WTC11 (cell line): Measurements from ENCODE around the gene OR5A2. TPM values are rescaled to one million over a fixed set of nuclear protein-coding genes. Genes with fewer than 3 reads are reported as not detected.

Source experiments
- ATAC-seq: fragments of 200-7000 bp; cut with Tn5 transposase; 2 replicates; pipeline ENCODE4 v1.10.0; 2021; ENCODE audit warnings: mild to moderate bottlenecking, moderate library complexity
- CTCF ChIA-PET: fragments of 300-600 bp; sonication (Branson Sonifier 250); formaldehyde crosslinking; loops from one replicate; lab custom pipeline; 2021; ENCODE audit warnings: antibody characterized with exemption; lab: Charles Lee
- POLR2A ChIA-PET: fragments of 350-600 bp; sonication (Branson Sonifier 250); formaldehyde crosslinking; loops from one replicate; lab custom pipeline; 2021; ENCODE audit warnings: antibody characterized with exemption; lab: Charles Lee
- DNase-seq: peaks from one replicate; pipeline ENCODE4 v3.0.0; 2021; ENCODE audit warnings: low spot score
- H3K27ac Mint-ChIP-seq: 2 replicates; pipeline ENCODE4 v1.8.0; 2021; ENCODE audit warnings: mixed read lengths
- H3K27me3 Mint-ChIP-seq: 2 replicates; pipeline ENCODE4 v1.8.0; 2021; ENCODE audit warnings: low read depth, mild to moderate bottlenecking, moderate library complexity, mixed read lengths
- H3K36me3 Mint-ChIP-seq: 2 replicates; pipeline ENCODE4 v1.8.0; 2021; ENCODE audit warnings: mixed read lengths
- H3K4me1 Mint-ChIP-seq: 2 replicates; pipeline ENCODE4 v1.8.0; 2022; ENCODE audit warnings: mixed read lengths
- H3K4me3 Mint-ChIP-seq: 2 replicates; pipeline ENCODE4 v1.8.0; 2021; ENCODE audit warnings: mild to moderate bottlenecking, moderate library complexity, mixed read lengths
- H3K9me3 Mint-ChIP-seq: 2 replicates; pipeline ENCODE4 v1.8.0; 2021; ENCODE audit warnings: mixed read lengths
- GRHL2 ChIP-seq: fragments of 250-450 bp; sonication (Bioruptor Pico); IDR thresholded peaks from 2 replicates; pipeline ENCODE4 v1.8.0; 2022; ENCODE audit warnings: mild to moderate bottlenecking, moderate library complexity; ENCODE audit not compliant: insufficient replicate concordance, severe bottlenecking
- OVOL2 ChIP-seq: fragments of 250-450 bp; sonication (Bioruptor Pico); IDR thresholded peaks from 2 replicates; pipeline ENCODE4 v1.9.0; 2021; ENCODE audit warnings: mild to moderate bottlenecking, borderline replicate concordance
- ZNF263 ChIP-seq: sonication (generic); formaldehyde crosslinking; IDR thresholded peaks from 2 replicates; pipeline ENCODE4 v1.8.1; 2022; ENCODE audit warnings: low read depth, mild to moderate bottlenecking, moderate library complexity, missing genetic modification reagents
- ZNF317 ChIP-seq: sonication (generic); formaldehyde crosslinking; IDR thresholded peaks from 2 replicates; pipeline ENCODE4 v1.8.1; 2023; ENCODE audit warnings: low read depth, mild to moderate bottlenecking, moderate library complexity, missing genetic modification reagents, borderline replicate concordance
- ZNF396 ChIP-seq: fragments of 250-450 bp; sonication (Bioruptor Pico); IDR thresholded peaks from 2 replicates; pipeline ENCODE4 v1.8.0; 2021; ENCODE audit warnings: mild to moderate bottlenecking, moderate library complexity, borderline replicate concordance
- ZNF423 ChIP-seq: fragments of 250-450 bp; sonication (Bioruptor Pico); IDR thresholded peaks from 2 replicates; pipeline ENCODE4 v2.1.2; 2022; ENCODE audit warnings: mild to moderate bottlenecking, moderate library complexity
- total RNA-seq: library from RNA; stranded (reverse); gene quantifications from 3 replicates; pipeline ENCODE4 v1.2.3, GENCODE V29; 2021
- TF ChIP-seq, protein P1 (sequence below): sonication (generic); formaldehyde crosslinking; IDR thresholded peaks from 2 replicates; pipeline ENCODE4 v1.8.0; 2022; ENCODE audit warnings: mild to moderate bottlenecking, missing genetic modification reagents
- TF ChIP-seq, protein P2 (sequence below): sonication (generic); formaldehyde crosslinking; IDR thresholded peaks from 2 replicates; pipeline ENCODE4 v1.8.1; 2022; ENCODE audit warnings: missing genetic modification reagents, borderline replicate concordance
- TF ChIP-seq, protein P3 (sequence below): sonication (generic); formaldehyde crosslinking; IDR thresholded peaks from 2 replicates; pipeline ENCODE4 v1.8.0; 2022; ENCODE audit warnings: missing genetic modification reagents
- TF ChIP-seq, protein P4 (sequence below): fragments of 250-450 bp; sonication (Bioruptor Pico); IDR thresholded peaks from 2 replicates; pipeline ENCODE4 v1.9.0; 2021; ENCODE audit warnings: mild to moderate bottlenecking
- TF ChIP-seq, protein P5 (sequence below): sonication (generic); formaldehyde crosslinking; IDR thresholded peaks from 2 replicates; pipeline ENCODE4 v1.8.1; 2022; ENCODE audit warnings: mild to moderate bottlenecking, missing genetic modification reagents, moderate library complexity, borderline replicate concordance
- TF ChIP-seq, protein P6 (sequence below): fragments of 250-450 bp; sonication (Bioruptor Pico); IDR thresholded peaks from 2 replicates; pipeline ENCODE4 v1.9.0; 2021; ENCODE audit warnings: mild to moderate bottlenecking
- TF ChIP-seq, protein P7 (sequence below): sonication (generic); formaldehyde crosslinking; IDR thresholded peaks from 2 replicates; pipeline ENCODE4 v1.8.0; 2023; ENCODE audit warnings: mild to moderate bottlenecking, missing genetic modification reagents
- TF ChIP-seq, protein P8 (sequence below): sonication (generic); formaldehyde crosslinking; IDR thresholded peaks from 2 replicates; pipeline ENCODE4 v1.8.0; 2022; ENCODE audit warnings: mild to moderate bottlenecking, missing genetic modification reagents

The OR5A2 gene
- total RNA-seq, 1 experiment from 2014 or later, result not detected

DNA sequence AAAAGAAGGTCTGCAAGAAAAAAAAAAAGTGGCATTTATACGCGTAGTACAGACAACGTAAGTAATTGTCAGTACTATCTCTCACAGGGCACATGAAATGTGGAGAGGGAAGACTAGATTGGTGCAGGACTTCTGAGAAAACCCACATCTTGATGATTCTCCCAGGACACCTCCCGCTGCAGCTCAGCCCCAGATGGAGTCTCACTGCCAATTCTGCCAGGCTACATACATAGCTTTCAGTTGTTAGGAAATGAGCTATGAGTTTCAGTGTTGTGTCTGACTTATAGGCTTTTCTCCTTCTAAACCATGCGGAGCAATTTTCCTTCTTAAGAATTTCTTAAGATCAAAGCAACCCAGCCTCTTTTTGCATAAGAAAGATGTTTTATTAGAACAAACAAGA, 9.6 kb downstream of the OR5A2 start:
- ATAC-seq (no peak), DNase-seq (no peak)
- Mint-ChIP-seq H3K27ac (no peak overlapping the region), H3K27me3 (no peaks in the 10 kb centered on the region), H3K36me3 (0 out of 2 replicates have a peak, but pooled peaks cover 2% of the 10 kb centered on the region), H3K9me3 (peaks cover 31% of the 10 kb centered on the region), H3K4me1 (no peaks in the 10 kb centered on the region), H3K4me3 (no peak overlapping the region)
- CTCF ChIA-PET, result interaction anchor here (0.9 kb wide), 1 partner anchor 231 kb away, joined by 5 read pairs; no protein-coding TSS in a partner anchor
- POLR2A ChIA-PET, result no interaction called here
- TF ChIP-seq ZNF263 (CRISPR knock-in tag) (no peak), GRHL2 (no peak), ZNF317 (CRISPR knock-in tag) (no peak), ZNF423 (CRISPR knock-in tag) (no peak), OVOL2 (CRISPR knock-in tag) (no peak), ZNF396 (CRISPR knock-in tag) (no peak)
- TF ChIP-seq, protein P1, sequence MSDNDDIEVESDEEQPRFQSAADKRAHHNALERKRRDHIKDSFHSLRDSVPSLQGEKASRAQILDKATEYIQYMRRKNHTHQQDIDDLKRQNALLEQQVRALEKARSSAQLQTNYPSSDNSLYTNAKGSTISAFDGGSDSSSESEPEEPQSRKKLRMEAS (CRISPR knock-in tag), result no peak
- TF ChIP-seq, protein P2, sequence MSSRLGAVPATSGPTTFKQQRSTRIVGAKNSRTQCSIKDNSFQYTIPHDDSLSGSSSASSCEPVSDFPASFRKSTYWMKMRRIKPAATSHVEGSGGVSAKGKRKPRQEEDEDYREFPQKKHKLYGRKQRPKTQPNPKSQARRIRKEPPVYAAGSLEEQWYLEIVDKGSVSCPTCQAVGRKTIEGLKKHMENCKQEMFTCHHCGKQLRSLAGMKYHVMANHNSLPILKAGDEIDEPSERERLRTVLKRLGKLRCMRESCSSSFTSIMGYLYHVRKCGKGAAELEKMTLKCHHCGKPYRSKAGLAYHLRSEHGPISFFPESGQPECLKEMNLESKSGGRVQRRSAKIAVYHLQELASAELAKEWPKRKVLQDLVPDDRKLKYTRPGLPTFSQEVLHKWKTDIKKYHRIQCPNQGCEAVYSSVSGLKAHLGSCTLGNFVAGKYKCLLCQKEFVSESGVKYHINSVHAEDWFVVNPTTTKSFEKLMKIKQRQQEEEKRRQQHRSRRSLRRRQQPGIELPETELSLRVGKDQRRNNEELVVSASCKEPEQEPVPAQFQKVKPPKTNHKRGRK (CRISPR knock-in tag), result no peak
- TF ChIP-seq, protein P3, sequence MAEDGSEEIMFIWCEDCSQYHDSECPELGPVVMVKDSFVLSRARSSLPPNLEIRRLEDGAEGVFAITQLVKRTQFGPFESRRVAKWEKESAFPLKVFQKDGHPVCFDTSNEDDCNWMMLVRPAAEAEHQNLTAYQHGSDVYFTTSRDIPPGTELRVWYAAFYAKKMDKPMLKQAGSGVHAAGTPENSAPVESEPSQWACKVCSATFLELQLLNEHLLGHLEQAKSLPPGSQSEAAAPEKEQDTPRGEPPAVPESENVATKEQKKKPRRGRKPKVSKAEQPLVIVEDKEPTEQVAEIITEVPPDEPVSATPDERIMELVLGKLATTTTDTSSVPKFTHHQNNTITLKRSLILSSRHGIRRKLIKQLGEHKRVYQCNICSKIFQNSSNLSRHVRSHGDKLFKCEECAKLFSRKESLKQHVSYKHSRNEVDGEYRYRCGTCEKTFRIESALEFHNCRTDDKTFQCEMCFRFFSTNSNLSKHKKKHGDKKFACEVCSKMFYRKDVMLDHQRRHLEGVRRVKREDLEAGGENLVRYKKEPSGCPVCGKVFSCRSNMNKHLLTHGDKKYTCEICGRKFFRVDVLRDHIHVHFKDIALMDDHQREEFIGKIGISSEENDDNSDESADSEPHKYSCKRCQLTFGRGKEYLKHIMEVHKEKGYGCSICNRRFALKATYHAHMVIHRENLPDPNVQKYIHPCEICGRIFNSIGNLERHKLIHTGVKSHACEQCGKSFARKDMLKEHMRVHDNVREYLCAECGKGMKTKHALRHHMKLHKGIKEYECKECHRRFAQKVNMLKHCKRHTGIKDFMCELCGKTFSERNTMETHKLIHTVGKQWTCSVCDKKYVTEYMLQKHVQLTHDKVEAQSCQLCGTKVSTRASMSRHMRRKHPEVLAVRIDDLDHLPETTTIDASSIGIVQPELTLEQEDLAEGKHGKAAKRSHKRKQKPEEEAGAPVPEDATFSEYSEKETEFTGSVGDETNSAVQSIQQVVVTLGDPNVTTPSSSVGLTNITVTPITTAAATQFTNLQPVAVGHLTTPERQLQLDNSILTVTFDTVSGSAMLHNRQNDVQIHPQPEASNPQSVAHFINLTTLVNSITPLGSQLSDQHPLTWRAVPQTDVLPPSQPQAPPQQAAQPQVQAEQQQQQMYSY (CRISPR knock-in tag), result no peak
- TF ChIP-seq, protein P4, sequence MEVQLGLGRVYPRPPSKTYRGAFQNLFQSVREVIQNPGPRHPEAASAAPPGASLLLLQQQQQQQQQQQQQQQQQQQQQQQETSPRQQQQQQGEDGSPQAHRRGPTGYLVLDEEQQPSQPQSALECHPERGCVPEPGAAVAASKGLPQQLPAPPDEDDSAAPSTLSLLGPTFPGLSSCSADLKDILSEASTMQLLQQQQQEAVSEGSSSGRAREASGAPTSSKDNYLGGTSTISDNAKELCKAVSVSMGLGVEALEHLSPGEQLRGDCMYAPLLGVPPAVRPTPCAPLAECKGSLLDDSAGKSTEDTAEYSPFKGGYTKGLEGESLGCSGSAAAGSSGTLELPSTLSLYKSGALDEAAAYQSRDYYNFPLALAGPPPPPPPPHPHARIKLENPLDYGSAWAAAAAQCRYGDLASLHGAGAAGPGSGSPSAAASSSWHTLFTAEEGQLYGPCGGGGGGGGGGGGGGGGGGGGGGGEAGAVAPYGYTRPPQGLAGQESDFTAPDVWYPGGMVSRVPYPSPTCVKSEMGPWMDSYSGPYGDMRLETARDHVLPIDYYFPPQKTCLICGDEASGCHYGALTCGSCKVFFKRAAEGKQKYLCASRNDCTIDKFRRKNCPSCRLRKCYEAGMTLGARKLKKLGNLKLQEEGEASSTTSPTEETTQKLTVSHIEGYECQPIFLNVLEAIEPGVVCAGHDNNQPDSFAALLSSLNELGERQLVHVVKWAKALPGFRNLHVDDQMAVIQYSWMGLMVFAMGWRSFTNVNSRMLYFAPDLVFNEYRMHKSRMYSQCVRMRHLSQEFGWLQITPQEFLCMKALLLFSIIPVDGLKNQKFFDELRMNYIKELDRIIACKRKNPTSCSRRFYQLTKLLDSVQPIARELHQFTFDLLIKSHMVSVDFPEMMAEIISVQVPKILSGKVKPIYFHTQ (CRISPR knock-in tag), result no peak
- TF ChIP-seq, protein P5, sequence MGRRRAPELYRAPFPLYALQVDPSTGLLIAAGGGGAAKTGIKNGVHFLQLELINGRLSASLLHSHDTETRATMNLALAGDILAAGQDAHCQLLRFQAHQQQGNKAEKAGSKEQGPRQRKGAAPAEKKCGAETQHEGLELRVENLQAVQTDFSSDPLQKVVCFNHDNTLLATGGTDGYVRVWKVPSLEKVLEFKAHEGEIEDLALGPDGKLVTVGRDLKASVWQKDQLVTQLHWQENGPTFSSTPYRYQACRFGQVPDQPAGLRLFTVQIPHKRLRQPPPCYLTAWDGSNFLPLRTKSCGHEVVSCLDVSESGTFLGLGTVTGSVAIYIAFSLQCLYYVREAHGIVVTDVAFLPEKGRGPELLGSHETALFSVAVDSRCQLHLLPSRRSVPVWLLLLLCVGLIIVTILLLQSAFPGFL (CRISPR knock-in tag), result no peak
- TF ChIP-seq, protein P6, sequence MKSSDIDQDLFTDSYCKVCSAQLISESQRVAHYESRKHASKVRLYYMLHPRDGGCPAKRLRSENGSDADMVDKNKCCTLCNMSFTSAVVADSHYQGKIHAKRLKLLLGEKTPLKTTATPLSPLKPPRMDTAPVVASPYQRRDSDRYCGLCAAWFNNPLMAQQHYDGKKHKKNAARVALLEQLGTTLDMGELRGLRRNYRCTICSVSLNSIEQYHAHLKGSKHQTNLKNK, result no peak
- TF ChIP-seq, protein P7, sequence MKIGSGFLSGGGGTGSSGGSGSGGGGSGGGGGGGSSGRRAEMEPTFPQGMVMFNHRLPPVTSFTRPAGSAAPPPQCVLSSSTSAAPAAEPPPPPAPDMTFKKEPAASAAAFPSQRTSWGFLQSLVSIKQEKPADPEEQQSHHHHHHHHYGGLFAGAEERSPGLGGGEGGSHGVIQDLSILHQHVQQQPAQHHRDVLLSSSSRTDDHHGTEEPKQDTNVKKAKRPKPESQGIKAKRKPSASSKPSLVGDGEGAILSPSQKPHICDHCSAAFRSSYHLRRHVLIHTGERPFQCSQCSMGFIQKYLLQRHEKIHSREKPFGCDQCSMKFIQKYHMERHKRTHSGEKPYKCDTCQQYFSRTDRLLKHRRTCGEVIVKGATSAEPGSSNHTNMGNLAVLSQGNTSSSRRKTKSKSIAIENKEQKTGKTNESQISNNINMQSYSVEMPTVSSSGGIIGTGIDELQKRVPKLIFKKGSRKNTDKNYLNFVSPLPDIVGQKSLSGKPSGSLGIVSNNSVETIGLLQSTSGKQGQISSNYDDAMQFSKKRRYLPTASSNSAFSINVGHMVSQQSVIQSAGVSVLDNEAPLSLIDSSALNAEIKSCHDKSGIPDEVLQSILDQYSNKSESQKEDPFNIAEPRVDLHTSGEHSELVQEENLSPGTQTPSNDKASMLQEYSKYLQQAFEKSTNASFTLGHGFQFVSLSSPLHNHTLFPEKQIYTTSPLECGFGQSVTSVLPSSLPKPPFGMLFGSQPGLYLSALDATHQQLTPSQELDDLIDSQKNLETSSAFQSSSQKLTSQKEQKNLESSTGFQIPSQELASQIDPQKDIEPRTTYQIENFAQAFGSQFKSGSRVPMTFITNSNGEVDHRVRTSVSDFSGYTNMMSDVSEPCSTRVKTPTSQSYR (CRISPR knock-in tag), result no peak
- TF ChIP-seq, protein P8, sequence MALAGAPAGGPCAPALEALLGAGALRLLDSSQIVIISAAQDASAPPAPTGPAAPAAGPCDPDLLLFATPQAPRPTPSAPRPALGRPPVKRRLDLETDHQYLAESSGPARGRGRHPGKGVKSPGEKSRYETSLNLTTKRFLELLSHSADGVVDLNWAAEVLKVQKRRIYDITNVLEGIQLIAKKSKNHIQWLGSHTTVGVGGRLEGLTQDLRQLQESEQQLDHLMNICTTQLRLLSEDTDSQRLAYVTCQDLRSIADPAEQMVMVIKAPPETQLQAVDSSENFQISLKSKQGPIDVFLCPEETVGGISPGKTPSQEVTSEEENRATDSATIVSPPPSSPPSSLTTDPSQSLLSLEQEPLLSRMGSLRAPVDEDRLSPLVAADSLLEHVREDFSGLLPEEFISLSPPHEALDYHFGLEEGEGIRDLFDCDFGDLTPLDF (CRISPR knock-in tag), result no peak
